ENCODE measurements around the gene BANF1. TPM values are rescaled to one million over a fixed set of nuclear protein-coding genes. Genes with fewer than 3 reads are reported as not detected.

Gene BANF1
- total and polyA plus RNA-seq, 2 of the 13 experiments (the other 11 are each of a cell fraction or from before 2014, with no cell fraction given) = 40.5 to 86.5 TPM

DNA sequence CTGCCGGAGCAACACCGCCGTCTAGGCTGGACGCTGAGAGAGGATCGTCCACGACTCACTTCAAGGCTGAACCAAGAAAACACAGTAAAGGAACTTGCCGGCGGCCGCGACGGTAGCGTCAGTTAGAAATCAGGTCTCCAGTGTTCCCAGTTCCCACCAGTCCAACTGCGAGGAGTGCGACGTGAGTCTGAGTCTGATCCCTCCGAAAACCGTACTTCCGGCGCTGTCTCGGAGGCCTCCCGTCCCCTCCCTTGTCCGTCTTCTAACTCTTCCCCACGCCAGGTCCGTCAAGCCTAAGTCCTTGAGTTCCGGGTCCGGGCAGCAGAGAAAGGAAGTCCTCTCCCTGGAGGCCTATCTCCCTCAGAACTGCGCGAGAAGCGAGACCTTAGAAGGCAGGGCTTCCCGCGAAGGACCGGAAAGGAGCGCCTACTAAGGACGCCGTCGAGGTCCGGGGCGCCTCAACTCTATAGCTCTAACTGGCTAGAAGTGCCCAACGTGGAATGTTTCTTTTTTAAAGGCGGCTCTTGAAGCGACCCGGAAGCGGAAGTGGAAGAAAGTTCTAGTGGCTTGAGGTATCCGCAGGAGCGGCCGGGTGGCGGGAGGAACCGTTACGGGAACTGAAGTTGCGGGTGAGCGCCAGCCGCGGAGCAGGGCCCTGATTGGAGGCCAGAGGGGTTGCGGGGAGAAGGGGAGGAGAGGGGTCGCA is at the start of gene BANF1, which contains the start of gene EIF1AD (continued):
- TF ChIP-seq MAFK (conservative IDR thresholded peaks at IDR 0.05 in 1 of 2, IDR thresholded peaks at IDR 0.05 in 1 of 2; ENCODE audit: low read length in 2 of 2) = no peak
- no peak for TF ChIP-seq STAT5B (CRISPR knock-in tag; IDR thresholded peaks at IDR 0.05)
- TF ChIP-seq, protein P1, sequence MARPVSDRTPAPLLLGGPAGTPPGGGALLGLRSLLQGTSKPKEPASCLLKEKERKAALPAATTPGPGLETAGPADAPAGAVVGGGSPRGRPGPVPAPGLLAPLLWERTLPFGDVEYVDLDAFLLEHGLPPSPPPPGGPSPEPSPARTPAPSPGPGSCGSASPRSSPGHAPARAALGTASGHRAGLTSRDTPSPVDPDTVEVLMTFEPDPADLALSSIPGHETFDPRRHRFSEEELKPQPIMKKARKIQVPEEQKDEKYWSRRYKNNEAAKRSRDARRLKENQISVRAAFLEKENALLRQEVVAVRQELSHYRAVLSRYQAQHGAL (CRISPR knock-in tag; IDR thresholded peaks at IDR 0.05; ENCODE audit: not compliant biosample characterization) = no peak
- TF ChIP-seq, protein P2, sequence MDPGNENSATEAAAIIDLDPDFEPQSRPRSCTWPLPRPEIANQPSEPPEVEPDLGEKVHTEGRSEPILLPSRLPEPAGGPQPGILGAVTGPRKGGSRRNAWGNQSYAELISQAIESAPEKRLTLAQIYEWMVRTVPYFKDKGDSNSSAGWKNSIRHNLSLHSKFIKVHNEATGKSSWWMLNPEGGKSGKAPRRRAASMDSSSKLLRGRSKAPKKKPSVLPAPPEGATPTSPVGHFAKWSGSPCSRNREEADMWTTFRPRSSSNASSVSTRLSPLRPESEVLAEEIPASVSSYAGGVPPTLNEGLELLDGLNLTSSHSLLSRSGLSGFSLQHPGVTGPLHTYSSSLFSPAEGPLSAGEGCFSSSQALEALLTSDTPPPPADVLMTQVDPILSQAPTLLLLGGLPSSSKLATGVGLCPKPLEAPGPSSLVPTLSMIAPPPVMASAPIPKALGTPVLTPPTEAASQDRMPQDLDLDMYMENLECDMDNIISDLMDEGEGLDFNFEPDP (CRISPR knock-in tag; conservative IDR thresholded peaks at IDR 0.05) = no peak
- no peak for TF ChIP-seq CENPX (CRISPR knock-in tag; IDR thresholded peaks at IDR 0.05)
- TF ChIP-seq KAT8 (CRISPR knock-in tag; IDR thresholded peaks at IDR 0.05) = peak; percentile 99
- no peak for TF ChIP-seq SRSF4 (IDR thresholded peaks at IDR 0.05; ENCODE audit: low read depth, low read length, poor library complexity, severe bottlenecking)
- TF ChIP-seq ZSCAN25 (CRISPR knock-in tag; IDR thresholded peaks at IDR 0.05) = peak; percentile 81
- TF ChIP-seq, protein P3, sequence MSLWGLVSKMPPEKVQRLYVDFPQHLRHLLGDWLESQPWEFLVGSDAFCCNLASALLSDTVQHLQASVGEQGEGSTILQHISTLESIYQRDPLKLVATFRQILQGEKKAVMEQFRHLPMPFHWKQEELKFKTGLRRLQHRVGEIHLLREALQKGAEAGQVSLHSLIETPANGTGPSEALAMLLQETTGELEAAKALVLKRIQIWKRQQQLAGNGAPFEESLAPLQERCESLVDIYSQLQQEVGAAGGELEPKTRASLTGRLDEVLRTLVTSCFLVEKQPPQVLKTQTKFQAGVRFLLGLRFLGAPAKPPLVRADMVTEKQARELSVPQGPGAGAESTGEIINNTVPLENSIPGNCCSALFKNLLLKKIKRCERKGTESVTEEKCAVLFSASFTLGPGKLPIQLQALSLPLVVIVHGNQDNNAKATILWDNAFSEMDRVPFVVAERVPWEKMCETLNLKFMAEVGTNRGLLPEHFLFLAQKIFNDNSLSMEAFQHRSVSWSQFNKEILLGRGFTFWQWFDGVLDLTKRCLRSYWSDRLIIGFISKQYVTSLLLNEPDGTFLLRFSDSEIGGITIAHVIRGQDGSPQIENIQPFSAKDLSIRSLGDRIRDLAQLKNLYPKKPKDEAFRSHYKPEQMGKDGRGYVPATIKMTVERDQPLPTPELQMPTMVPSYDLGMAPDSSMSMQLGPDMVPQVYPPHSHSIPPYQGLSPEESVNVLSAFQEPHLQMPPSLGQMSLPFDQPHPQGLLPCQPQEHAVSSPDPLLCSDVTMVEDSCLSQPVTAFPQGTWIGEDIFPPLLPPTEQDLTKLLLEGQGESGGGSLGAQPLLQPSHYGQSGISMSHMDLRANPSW (CRISPR knock-in tag; IDR thresholded peaks at IDR 0.05; ENCODE audit: borderline replicate concordance) = 0 out of 2 replicates have a peak, but pooled peaks have one; percentile 61
- peak; percentile 87 for TF ChIP-seq ZNF547 (CRISPR knock-in tag; IDR thresholded peaks at IDR 0.05)
- no peak for TF ChIP-seq ZFAT (CRISPR knock-in tag; conservative IDR thresholded peaks at IDR 0.05)
- TF ChIP-seq ZNF569 (CRISPR knock-in tag; IDR thresholded peaks at IDR 0.05; ENCODE audit: borderline replicate concordance) = no peak
- TF ChIP-seq, protein P4, sequence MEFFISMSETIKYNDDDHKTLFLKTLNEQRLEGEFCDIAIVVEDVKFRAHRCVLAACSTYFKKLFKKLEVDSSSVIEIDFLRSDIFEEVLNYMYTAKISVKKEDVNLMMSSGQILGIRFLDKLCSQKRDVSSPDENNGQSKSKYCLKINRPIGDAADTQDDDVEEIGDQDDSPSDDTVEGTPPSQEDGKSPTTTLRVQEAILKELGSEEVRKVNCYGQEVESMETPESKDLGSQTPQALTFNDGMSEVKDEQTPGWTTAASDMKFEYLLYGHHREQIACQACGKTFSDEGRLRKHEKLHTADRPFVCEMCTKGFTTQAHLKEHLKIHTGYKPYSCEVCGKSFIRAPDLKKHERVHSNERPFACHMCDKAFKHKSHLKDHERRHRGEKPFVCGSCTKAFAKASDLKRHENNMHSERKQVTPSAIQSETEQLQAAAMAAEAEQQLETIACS (CRISPR knock-in tag; IDR thresholded peaks at IDR 0.05) = no peak
- TF ChIP-seq ZNF232 (CRISPR knock-in tag; IDR thresholded peaks at IDR 0.05; ENCODE audit: borderline replicate concordance) = 0 out of 2 replicates have a peak, but pooled peaks have one; percentile 31
- TF ChIP-seq ERF (CRISPR knock-in tag; IDR thresholded peaks at IDR 0.05) = peak; percentile 44
- TF ChIP-seq BRCA1 (CRISPR knock-in tag; IDR thresholded peaks at IDR 0.05) = 0 out of 2 replicates have a peak, but pooled peaks have one; percentile 12
- TF ChIP-seq, protein P5, sequence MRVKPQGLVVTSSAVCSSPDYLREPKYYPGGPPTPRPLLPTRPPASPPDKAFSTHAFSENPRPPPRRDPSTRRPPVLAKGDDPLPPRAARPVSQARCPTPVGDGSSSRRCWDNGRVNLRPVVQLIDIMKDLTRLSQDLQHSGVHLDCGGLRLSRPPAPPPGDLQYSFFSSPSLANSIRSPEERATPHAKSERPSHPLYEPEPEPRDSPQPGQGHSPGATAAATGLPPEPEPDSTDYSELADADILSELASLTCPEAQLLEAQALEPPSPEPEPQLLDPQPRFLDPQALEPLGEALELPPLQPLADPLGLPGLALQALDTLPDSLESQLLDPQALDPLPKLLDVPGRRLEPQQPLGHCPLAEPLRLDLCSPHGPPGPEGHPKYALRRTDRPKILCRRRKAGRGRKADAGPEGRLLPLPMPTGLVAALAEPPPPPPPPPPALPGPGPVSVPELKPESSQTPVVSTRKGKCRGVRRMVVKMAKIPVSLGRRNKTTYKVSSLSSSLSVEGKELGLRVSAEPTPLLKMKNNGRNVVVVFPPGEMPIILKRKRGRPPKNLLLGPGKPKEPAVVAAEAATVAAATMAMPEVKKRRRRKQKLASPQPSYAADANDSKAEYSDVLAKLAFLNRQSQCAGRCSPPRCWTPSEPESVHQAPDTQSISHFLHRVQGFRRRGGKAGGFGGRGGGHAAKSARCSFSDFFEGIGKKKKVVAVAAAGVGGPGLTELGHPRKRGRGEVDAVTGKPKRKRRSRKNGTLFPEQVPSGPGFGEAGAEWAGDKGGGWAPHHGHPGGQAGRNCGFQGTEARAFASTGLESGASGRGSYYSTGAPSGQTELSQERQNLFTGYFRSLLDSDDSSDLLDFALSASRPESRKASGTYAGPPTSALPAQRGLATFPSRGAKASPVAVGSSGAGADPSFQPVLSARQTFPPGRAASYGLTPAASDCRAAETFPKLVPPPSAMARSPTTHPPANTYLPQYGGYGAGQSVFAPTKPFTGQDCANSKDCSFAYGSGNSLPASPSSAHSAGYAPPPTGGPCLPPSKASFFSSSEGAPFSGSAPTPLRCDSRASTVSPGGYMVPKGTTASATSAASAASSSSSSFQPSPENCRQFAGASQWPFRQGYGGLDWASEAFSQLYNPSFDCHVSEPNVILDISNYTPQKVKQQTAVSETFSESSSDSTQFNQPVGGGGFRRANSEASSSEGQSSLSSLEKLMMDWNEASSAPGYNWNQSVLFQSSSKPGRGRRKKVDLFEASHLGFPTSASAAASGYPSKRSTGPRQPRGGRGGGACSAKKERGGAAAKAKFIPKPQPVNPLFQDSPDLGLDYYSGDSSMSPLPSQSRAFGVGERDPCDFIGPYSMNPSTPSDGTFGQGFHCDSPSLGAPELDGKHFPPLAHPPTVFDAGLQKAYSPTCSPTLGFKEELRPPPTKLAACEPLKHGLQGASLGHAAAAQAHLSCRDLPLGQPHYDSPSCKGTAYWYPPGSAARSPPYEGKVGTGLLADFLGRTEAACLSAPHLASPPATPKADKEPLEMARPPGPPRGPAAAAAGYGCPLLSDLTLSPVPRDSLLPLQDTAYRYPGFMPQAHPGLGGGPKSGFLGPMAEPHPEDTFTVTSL (CRISPR knock-in tag; IDR thresholded peaks at IDR 0.05; ENCODE audit: borderline replicate concordance) = no peak; the same call in 1 of the 2 replicates

All from HepG2 (cell line).